HCT116 (cell line): ENCODE measurements around the gene SENP8. TPM values are rescaled to one million over a fixed set of nuclear protein-coding genes. Genes with fewer than 3 reads are reported as not detected.

ENCODE experiments used
- ATAC-seq: fragments of 200-7000 bp; cut with Tn5 transposase; 2 replicates; pipeline ENCODE4 v1.9.1; 2020; ENCODE audit warnings: mild to moderate bottlenecking, moderate library complexity
- BruUV-seq: library from RNA; stranded (reverse); fragments of 400-500 nt; replicated peaks from 2 replicates; lab custom pipeline; 2021; lab: Mats Ljungman, UMichigan
- CTCF ChIA-PET: fragments of 300-600 bp; sonication (Branson Sonifier 250); formaldehyde crosslinking; loops from one replicate; lab custom pipeline; 2021; ENCODE audit warnings: antibody characterized with exemption; lab: Charles Lee
- POLR2A ChIA-PET: fragments of 300-600, 350-600 bp; sonication (Branson Sonifier 250); formaldehyde crosslinking; loops from one replicate; lab custom pipeline; 2021; ENCODE audit warnings: antibody characterized with exemption; lab: Charles Lee
- RAD21 ChIA-PET, 2 experiments: fragments of 300-600 bp; sonication (Branson Sonifier 250); formaldehyde crosslinking; loops; one replicate each; lab custom pipeline; 2023; ENCODE audit warnings: low total read pairs in 2 of 2; ENCODE audit not compliant: uncharacterized antibody in 2 of 2, unreplicated experiment in 2 of 2, low non-redundant PET in 1 of 2; lab: Charles Lee
- DNase-seq: peaks from one replicate; pipeline ENCODE4 v3.0.0-alpha.2; 2010; ENCODE audit warnings: low read depth, low spot score
- H2AFZ ChIP-seq: fragments of 200-600 bp; shearing (Covaris generic), sonication (generic); 2 replicates; pipeline ENCODE4 v1.6.1; 2017; ENCODE audit warnings: low read depth, mixed run types, mixed read lengths, antibody characterized with exemption, low read length; ENCODE audit not compliant: poor library complexity, severe bottlenecking
- H3K27ac ChIP-seq: 2 replicates; pipeline ENCODE4 v1.5.1; 2012; ENCODE audit warnings: low read depth, low read length
- H3K27me3 ChIP-seq: fragments of 200-600 bp; sonication (generic); 2 replicates; pipeline ENCODE4 v1.6.1; 2016; ENCODE audit warnings: mixed run types, low read length, mixed read lengths; ENCODE audit not compliant: insufficient read depth
- H3K36me3 ChIP-seq, 2 experiments: fragments of 200-500 bp in 1 of 2; fragments of 200-600 bp in 1 of 2; sonication (Bioruptor generic) in 1 of 2; sonication (generic) in 1 of 2; 2 replicates each; pipeline versions ENCODE4 v1.5.1 to v1.6.1; 2014 to 2016; ENCODE audit warnings: low read length in 2 of 2, inconsistent platforms in 1 of 2, mixed read lengths in 1 of 2, mixed run types in 1 of 2; ENCODE audit not compliant: insufficient read depth in 2 of 2, control insufficient read depth in 1 of 2
- H3K4me1 ChIP-seq, 2 experiments: fragments of 200-600 bp in 1 of 2; sonication (generic) in 1 of 2; 2 replicates each; pipeline versions ENCODE4 v1.5.1 to v1.6.1; 2012 to 2017; ENCODE audit warnings: low read length in 2 of 2, inconsistent platforms in 1 of 2, mild to moderate bottlenecking in 1 of 2, mixed read lengths in 1 of 2, mixed run types in 1 of 2, moderate library complexity in 1 of 2; ENCODE audit not compliant: insufficient read depth in 2 of 2, control insufficient read depth in 1 of 2
- H3K4me2 ChIP-seq: fragments of 200-600 bp; sonication (generic); 2 replicates; pipeline ENCODE4 v1.6.1; 2017; ENCODE audit warnings: mixed run types, low read length, mixed read lengths
- H3K4me3 ChIP-seq, 2 experiments: fragments of 200-600 bp in 1 of 2; sonication (generic) in 1 of 2; replicated peaks in 1 of 2; 2 replicates each; pipeline ENCODE4 v1.5.1; 2011 to 2016; ENCODE audit warnings: low read length in 2 of 2, control low read depth in 1 of 2, low read depth in 1 of 2, mild to moderate bottlenecking in 1 of 2, mixed read lengths in 1 of 2, mixed run types in 1 of 2
- H3K79me2 ChIP-seq: fragments of 200-600 bp; sonication (generic); 2 replicates; pipeline ENCODE4 v1.6.1; 2017; ENCODE audit warnings: mild to moderate bottlenecking, mixed run types, low read length, moderate library complexity, mixed read lengths; ENCODE audit not compliant: insufficient read depth
- H3K9ac ChIP-seq: fragments of 200-600 bp; sonication (generic); 2 replicates; pipeline ENCODE4 v1.6.1; 2016; ENCODE audit warnings: low read length, mixed read lengths
- H3K9me2 ChIP-seq: fragments of 200-600 bp; sonication (generic), shearing (Covaris generic); 2 replicates; pipeline ENCODE4 v1.6.1; 2017; ENCODE audit warnings: mixed run types, mild to moderate bottlenecking, moderate library complexity; ENCODE audit not compliant: insufficient read depth
- H3K9me3 ChIP-seq, 2 experiments: fragments of 200-500 bp in 1 of 2; fragments of 200-600 bp in 1 of 2; sonication (Bioruptor generic) in 1 of 2; sonication (generic) in 1 of 2; 2 replicates each; pipeline ENCODE4 v1.6.1; 2014 to 2017; ENCODE audit warnings: low read length in 2 of 2, mixed read lengths in 2 of 2, inconsistent platforms in 1 of 2, low read depth in 1 of 2, mild to moderate bottlenecking in 1 of 2, mixed run types in 1 of 2, moderate library complexity in 1 of 2; ENCODE audit not compliant: control insufficient read depth in 1 of 2, insufficient read depth in 1 of 2
- H4K20me1 ChIP-seq: fragments of 200-600 bp; sonication (generic), shearing (Covaris generic); 2 replicates; pipeline ENCODE4 v1.6.1; 2017; ENCODE audit warnings: mixed run types, mild to moderate bottlenecking, moderate library complexity; ENCODE audit not compliant: insufficient read depth
- CBX3 ChIP-seq: IDR thresholded peaks from 2 replicates; pipeline ENCODE4 v1.6.1; 2012; ENCODE audit warnings: low read depth
- ELF1 ChIP-seq: IDR thresholded peaks from 2 replicates; pipeline ENCODE4 v1.6.1; 2012; ENCODE audit warnings: low read depth, borderline replicate concordance
- EZH2phosphoT487 ChIP-seq: fragments of 200-600 bp; IDR thresholded peaks from 2 replicates; pipeline ENCODE4 v1.6.1; 2018; ENCODE audit warnings: antibody characterized with exemption, borderline replicate concordance
- FOSL1 ChIP-seq: IDR thresholded peaks from 2 replicates; pipeline ENCODE4 v1.6.1; 2012; ENCODE audit warnings: low read depth
- JUND ChIP-seq: IDR thresholded peaks from 2 replicates; pipeline ENCODE4 v1.6.1; 2012
- POLR2A ChIP-seq: IDR thresholded peaks from 2 replicates; pipeline ENCODE4 v1.7.0; 2011; ENCODE audit warnings: borderline replicate concordance; ENCODE audit not compliant: insufficient read depth, insufficient read length; ENCODE audit errors: extremely low read depth
- POLR2AphosphoS5 ChIP-seq: IDR thresholded peaks from 2 replicates; pipeline ENCODE4 v1.6.1; 2011; ENCODE audit warnings: mild to moderate bottlenecking, low read depth, low read length, moderate library complexity
- RAD21 ChIP-seq: IDR thresholded peaks from 2 replicates; pipeline ENCODE4 v1.6.1; 2012; ENCODE audit warnings: low read depth, mild to moderate bottlenecking
- SP1 ChIP-seq: IDR thresholded peaks from 2 replicates; pipeline ENCODE4 v1.6.1; 2012; ENCODE audit warnings: low read depth
- SRF ChIP-seq: IDR thresholded peaks from 2 replicates; pipeline ENCODE4 v1.6.1; 2012; ENCODE audit warnings: low read depth
- TCF7L2 ChIP-seq: IDR thresholded peaks from 2 replicates; pipeline ENCODE4 v1.7.0; 2011; ENCODE audit warnings: borderline replicate concordance, inconsistent platforms; ENCODE audit not compliant: insufficient read depth, insufficient read length; ENCODE audit errors: extremely low read depth
- YY1 ChIP-seq: IDR thresholded peaks from 2 replicates; pipeline ENCODE4 v1.6.1; 2011; ENCODE audit warnings: low read length, low read depth, moderate library complexity, mild to moderate bottlenecking; ENCODE audit not compliant: insufficient replicate concordance; ENCODE audit errors: extremely low read depth
- intact Hi-C: fragments of 100-400 bp; cut with micrococcal nuclease; formaldehyde crosslinking; loops from 2 replicates; pipeline ENCODE4 v1.10.0; 2022
- total RNA-seq: library from RNA; stranded (reverse); gene quantifications from one replicate; pipeline ENCODE4 v1.2.1, GENCODE V29; 2021; ENCODE audit not compliant: unreplicated experiment
- TF ChIP-seq, protein P1 (sequence below): IDR thresholded peaks from 2 replicates; pipeline ENCODE4 v1.6.1; 2012; ENCODE audit warnings: low read depth
- TF ChIP-seq, protein P2 (sequence below), 3 experiments: fragments of 200-600 bp in 1 of 3; sonication (generic) in 1 of 3; IDR thresholded peaks in 2 of 3; conservative IDR thresholded peaks in 1 of 3; 2 replicates each; pipeline ENCODE4 v1.5.1; 2012 to 2017; ENCODE audit warnings: low read depth in 2 of 3, low read length in 2 of 3, antibody characterized with exemption in 1 of 3, borderline replicate concordance in 1 of 3, control low read depth in 1 of 3, mild to moderate bottlenecking in 1 of 3, mixed read lengths in 1 of 3, mixed run types in 1 of 3, moderate library complexity in 1 of 3; ENCODE audit not compliant: insufficient read depth in 1 of 3

SENP8 gene
- total RNA-seq, 1 experiment from 2014 or later, result 3.8 TPM

DNA sequence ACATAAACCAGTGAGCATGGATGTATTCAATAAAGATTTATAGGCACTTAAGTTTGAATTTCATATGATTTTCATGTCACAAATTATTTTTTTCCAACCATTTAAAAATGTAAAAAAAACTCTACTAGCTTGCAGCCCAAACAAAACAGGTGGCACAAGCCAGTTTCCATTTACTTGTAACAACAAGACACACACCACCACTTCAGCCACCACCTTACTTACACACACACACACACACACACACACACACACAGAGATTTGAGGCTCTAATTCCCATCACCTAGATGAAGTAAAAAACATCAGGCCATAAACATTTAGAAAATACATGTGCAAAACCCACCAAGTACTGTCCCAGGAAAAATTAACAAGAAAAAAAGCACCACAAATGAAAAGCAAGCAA lies 25.5 kb upstream of the SENP8 start:
- no peaks in the 10 kb centered on the region for H3K36me3 ChIP-seq
- H2AFZ ChIP-seq, result no peak overlapping the region
- DNase-seq, result no peak
- H3K4me3 ChIP-seq, result no peak overlapping the region
- no peaks in the 10 kb centered on the region for H3K4me1 ChIP-seq
- H4K20me1 ChIP-seq, result 0 out of 2 replicates have a peak, but pooled peaks cover 6% of the 10 kb centered on the region
- ChIA-PET POLR2A (no interaction called here), RAD21 (no interaction called here), CTCF (no interaction called here)
- no peak overlapping the region for H3K27ac ChIP-seq
- intact Hi-C loops, result no loop called here
- no peaks in the 10 kb centered on the region for H3K9me2 ChIP-seq
- H3K27me3 ChIP-seq, result no peaks in the 10 kb centered on the region
- H3K9ac ChIP-seq, result no peak overlapping the region
- no peaks in the 10 kb centered on the region for H3K9me3 ChIP-seq
- BruUV-seq, result no TSS peak
- H3K79me2 ChIP-seq, result 0 out of 2 replicates have a peak, but pooled peaks cover 2% of the 10 kb centered on the region
- H3K4me2 ChIP-seq, result no peak overlapping the region
- ATAC-seq, result no peak
- TF ChIP-seq, protein P1, sequence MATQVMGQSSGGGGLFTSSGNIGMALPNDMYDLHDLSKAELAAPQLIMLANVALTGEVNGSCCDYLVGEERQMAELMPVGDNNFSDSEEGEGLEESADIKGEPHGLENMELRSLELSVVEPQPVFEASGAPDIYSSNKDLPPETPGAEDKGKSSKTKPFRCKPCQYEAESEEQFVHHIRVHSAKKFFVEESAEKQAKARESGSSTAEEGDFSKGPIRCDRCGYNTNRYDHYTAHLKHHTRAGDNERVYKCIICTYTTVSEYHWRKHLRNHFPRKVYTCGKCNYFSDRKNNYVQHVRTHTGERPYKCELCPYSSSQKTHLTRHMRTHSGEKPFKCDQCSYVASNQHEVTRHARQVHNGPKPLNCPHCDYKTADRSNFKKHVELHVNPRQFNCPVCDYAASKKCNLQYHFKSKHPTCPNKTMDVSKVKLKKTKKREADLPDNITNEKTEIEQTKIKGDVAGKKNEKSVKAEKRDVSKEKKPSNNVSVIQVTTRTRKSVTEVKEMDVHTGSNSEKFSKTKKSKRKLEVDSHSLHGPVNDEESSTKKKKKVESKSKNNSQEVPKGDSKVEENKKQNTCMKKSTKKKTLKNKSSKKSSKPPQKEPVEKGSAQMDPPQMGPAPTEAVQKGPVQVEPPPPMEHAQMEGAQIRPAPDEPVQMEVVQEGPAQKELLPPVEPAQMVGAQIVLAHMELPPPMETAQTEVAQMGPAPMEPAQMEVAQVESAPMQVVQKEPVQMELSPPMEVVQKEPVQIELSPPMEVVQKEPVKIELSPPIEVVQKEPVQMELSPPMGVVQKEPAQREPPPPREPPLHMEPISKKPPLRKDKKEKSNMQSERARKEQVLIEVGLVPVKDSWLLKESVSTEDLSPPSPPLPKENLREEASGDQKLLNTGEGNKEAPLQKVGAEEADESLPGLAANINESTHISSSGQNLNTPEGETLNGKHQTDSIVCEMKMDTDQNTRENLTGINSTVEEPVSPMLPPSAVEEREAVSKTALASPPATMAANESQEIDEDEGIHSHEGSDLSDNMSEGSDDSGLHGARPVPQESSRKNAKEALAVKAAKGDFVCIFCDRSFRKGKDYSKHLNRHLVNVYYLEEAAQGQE, result no peak
- no peak for TF ChIP-seq CBX3
- TF ChIP-seq FOSL1, result no peak
- TF ChIP-seq ELF1, result no peak
- TF ChIP-seq, protein P2, sequence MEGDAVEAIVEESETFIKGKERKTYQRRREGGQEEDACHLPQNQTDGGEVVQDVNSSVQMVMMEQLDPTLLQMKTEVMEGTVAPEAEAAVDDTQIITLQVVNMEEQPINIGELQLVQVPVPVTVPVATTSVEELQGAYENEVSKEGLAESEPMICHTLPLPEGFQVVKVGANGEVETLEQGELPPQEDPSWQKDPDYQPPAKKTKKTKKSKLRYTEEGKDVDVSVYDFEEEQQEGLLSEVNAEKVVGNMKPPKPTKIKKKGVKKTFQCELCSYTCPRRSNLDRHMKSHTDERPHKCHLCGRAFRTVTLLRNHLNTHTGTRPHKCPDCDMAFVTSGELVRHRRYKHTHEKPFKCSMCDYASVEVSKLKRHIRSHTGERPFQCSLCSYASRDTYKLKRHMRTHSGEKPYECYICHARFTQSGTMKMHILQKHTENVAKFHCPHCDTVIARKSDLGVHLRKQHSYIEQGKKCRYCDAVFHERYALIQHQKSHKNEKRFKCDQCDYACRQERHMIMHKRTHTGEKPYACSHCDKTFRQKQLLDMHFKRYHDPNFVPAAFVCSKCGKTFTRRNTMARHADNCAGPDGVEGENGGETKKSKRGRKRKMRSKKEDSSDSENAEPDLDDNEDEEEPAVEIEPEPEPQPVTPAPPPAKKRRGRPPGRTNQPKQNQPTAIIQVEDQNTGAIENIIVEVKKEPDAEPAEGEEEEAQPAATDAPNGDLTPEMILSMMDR (IDR thresholded peaks at IDR 0.05 in 2 of 3, conservative IDR thresholded peaks at IDR 0.05 in 1 of 3; ENCODE audit: borderline replicate concordance in 1 of 3, insufficient read depth in 1 of 3, low read depth in 2 of 3, low read length in 2 of 3), result no peak
- no peak for TF ChIP-seq EZH2phosphoT487
- no peak for TF ChIP-seq SRF
- no peak for TF ChIP-seq POLR2AphosphoS5
- no peak for TF ChIP-seq TCF7L2
- TF ChIP-seq JUND, result no peak
- no peak for TF ChIP-seq YY1
- no peak for TF ChIP-seq RAD21
- no peak for TF ChIP-seq POLR2A
- no peak for TF ChIP-seq SP1
